ENCODE data around the gene MINK1. TPM values are rescaled to one million over a fixed set of nuclear protein-coding genes. Genes with fewer than 3 reads are reported as not detected.
A peak's percentile ranks its signal among the peaks of the same experiment; 100 is the strongest.
"Not testable (repeated sequence)": the region's sequence is repeated elsewhere in the genome, so short reads cannot be mapped to it uniquely, and the experiment has no call there.

Gene MINK1
- total RNA-seq, 1 experiment from 2014 or later, result 48.3 TPM

- no peak for DNase-seq (ENCODE audit: low spot score)
- in situ Hi-C loops (cut with HindIII; ENCODE audit: low sequenced_read_pairs), result no loop called here
Measured at GRCh38 chr17:4908301-4908700, 75.2 kb downstream of the MINK1 start.

GRCh38 chr17:4908711-4909496 lies 75.8 kb downstream of the MINK1 start:
- in situ Hi-C loops (cut with HindIII; ENCODE audit: low sequenced_read_pairs), result no loop called here
- DNase-seq (ENCODE audit: low spot score), result peak; percentile 80

- DNase-seq (ENCODE audit: low spot score), result no peak
- in situ Hi-C loops (cut with HindIII; ENCODE audit: low sequenced_read_pairs), result no loop called here
Measured at GRCh38 chr17:4913994-4914393, 80.9 kb downstream of the MINK1 start.

- in situ Hi-C loops (cut with HindIII; ENCODE audit: low sequenced_read_pairs); DNase-seq (ENCODE audit: low spot score): not testable (repeated sequence)
Measured at GRCh38 chr17:4914551-4914950, 81.4 kb downstream of the MINK1 start.

GRCh38 chr17:4919511-4920047 lies 86.4 kb downstream of the MINK1 start:
- in situ Hi-C loops (cut with HindIII; ENCODE audit: low sequenced_read_pairs), result no loop called here
- no peak for DNase-seq (ENCODE audit: low spot score)

- no peak for DNase-seq (ENCODE audit: low spot score)
- in situ Hi-C loops (cut with HindIII; ENCODE audit: low sequenced_read_pairs), result no loop called here
Measured at GRCh38 chr17:4920351-4921048, 87.4 kb downstream of the MINK1 start.

- in situ Hi-C loops (cut with HindIII; ENCODE audit: low sequenced_read_pairs), result no loop called here
- DNase-seq (ENCODE audit: low spot score), result no peak
Measured at GRCh38 chr17:4921320-4921719, 88.2 kb downstream of the MINK1 start.

- in situ Hi-C loops (cut with HindIII; ENCODE audit: low sequenced_read_pairs); DNase-seq (ENCODE audit: low spot score): not testable (repeated sequence)
Measured at GRCh38 chr17:4926577-4927335, 93.6 kb downstream of the MINK1 start.

GRCh38 chr17:4928881-4929280 lies 95.7 kb downstream of the MINK1 start:
- in situ Hi-C loops (cut with HindIII; ENCODE audit: low sequenced_read_pairs), result no loop called here

GRCh38 chr17:4931963-4932362 lies 98.8 kb downstream of the MINK1 start, which contains the start of gene GP1BA:
Gene GP1BA (plus strand): TSS chr17:4932277. CDS start chr17:4932605, 328 bp downstream.
- DNase-seq (ENCODE audit: low spot score), result no peak
- in situ Hi-C loops (cut with HindIII; ENCODE audit: low sequenced_read_pairs), result no loop called here

More at GRCh38 chr17:4928881-4929280, 95.7 kb downstream of the MINK1 start:
- no peak for DNase-seq (ENCODE audit: low spot score)

GRCh38 chr17:4932756-4933155 lies 99.6 kb downstream of the MINK1 start:
- no peak for DNase-seq (ENCODE audit: low spot score)
- in situ Hi-C loops (cut with HindIII; ENCODE audit: low sequenced_read_pairs), result no loop called here

- no peak for DNase-seq (ENCODE audit: low spot score)
- in situ Hi-C loops (cut with HindIII; ENCODE audit: low sequenced_read_pairs), result no loop called here
Measured at GRCh38 chr17:4933646-4934045, 100.5 kb downstream of the MINK1 start.

- peak; percentile 64 for DNase-seq (ENCODE audit: low spot score)
- in situ Hi-C loops (cut with HindIII; ENCODE audit: low sequenced_read_pairs), result no loop called here
Measured at GRCh38 chr17:4934173-4934979, 101.2 kb downstream of the MINK1 start.

GRCh38 chr17:4935650-4936049 lies 102.5 kb downstream of the MINK1 start:
- in situ Hi-C loops (cut with HindIII; ENCODE audit: low sequenced_read_pairs), result no loop called here
- DNase-seq (ENCODE audit: low spot score), result no peak

GRCh38 chr17:4936436-4936835 lies 103.3 kb downstream of the MINK1 start:
- in situ Hi-C loops (cut with HindIII; ENCODE audit: low sequenced_read_pairs), result no loop called here

GRCh38 chr17:4937553-4937952 lies 104.4 kb downstream of the MINK1 start:
- in situ Hi-C loops (cut with HindIII; ENCODE audit: low sequenced_read_pairs), result no loop called here

More at GRCh38 chr17:4936436-4936835, 103.3 kb downstream of the MINK1 start:
- DNase-seq (ENCODE audit: low spot score), result no peak

GRCh38 chr17:4938069-4938491 lies 104.9 kb downstream of the MINK1 start:
- DNase-seq (ENCODE audit: low spot score), result no peak
- in situ Hi-C loops (cut with HindIII; ENCODE audit: low sequenced_read_pairs), result no loop called here

More at GRCh38 chr17:4937553-4937952, 104.4 kb downstream of the MINK1 start:
- no peak for DNase-seq (ENCODE audit: low spot score)

GRCh38 chr17:4938688-4939545 lies 105.8 kb downstream of the MINK1 start:
- DNase-seq (ENCODE audit: low spot score), result peak; percentile 19
- in situ Hi-C loops (cut with HindIII; ENCODE audit: low sequenced_read_pairs), result no loop called here

Data from G401 (cell line).